Measurements from ENCODE around the gene RASD1. TPM values are rescaled to one million over a fixed set of nuclear protein-coding genes. Genes with fewer than 3 reads are reported as not detected.

The RASD1 gene
- total RNA-seq, 1 experiment from 2014 or later, result 1.2 TPM

DNA sequence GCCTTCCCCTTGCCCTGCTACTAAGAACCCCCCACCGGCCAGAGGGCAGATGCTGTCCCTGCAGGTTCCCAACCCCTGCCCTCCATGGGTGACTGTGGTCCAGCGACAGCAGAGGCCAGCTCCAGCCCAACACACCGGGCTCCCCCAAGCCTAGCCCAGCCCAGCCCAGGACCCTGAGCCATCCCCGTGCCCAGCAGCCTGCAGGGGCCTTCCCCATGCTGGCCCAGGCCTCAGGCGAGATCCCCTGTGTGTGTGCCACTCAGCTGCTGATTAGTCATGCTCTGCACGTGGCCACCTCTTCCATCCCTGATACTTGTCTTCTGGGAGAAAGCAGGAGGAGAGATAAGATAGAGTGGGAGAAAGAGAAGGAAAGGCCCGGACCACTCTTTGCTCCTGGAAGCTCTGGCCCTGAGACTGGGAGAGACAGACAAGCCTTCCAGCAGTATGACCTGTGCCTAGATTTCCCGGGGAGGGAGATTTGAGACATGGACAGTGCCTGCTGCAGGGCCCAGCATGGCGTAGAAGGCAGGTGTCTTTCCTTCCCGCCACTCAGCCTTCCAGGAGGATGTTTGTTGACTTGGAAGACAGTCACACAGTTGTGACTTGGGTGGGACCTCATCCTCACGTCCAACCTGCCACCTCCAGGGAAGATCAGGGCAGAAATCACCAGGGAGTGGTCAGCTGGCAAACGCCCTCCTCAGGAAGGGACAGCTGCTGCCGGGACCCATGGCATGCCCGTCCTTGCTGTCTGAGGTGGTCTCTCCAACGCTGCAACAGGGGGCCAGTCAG, 41.3 kb upstream of the RASD1 start:
- Histone ChIP-seq H3K4me1 (replicated peaks; ENCODE audit: insufficient read depth) (peaks cover 21% of the 10 kb centered on the region), H3K27ac (peak overlapping the region; percentile 71), H3K9me3 (ENCODE audit: insufficient read depth, low read depth) (no peaks in the 10 kb centered on the region), H3F3A (ENCODE audit: insufficient read depth, low read depth) (peaks cover 20% of the 10 kb centered on the region), H3K9me2 (ENCODE audit: insufficient read depth) (no peaks in the 10 kb centered on the region), H3K4me2 (peak overlapping the region; percentile 54), H3K27me3 (ENCODE audit: insufficient read depth, low read depth) (no peaks in the 10 kb centered on the region), H4K20me1 (ENCODE audit: insufficient read depth) (peaks cover 38% of the 10 kb centered on the region; the same call in 1 of the 2 replicates), H3K4me3 (no peak overlapping the region), H3K36me3 (ENCODE audit: low read depth) (no peaks in the 10 kb centered on the region), H2AFZ (no peak overlapping the region), H3K79me2 (ENCODE audit: low read depth) (no peaks in the 10 kb centered on the region)
- no peak for DNase-seq
- TF ChIP-seq EZH2 (IDR thresholded peaks at IDR 0.05; ENCODE audit: low read depth), result no peak
- TF ChIP-seq CTCF (conservative IDR thresholded peaks at IDR 0.05), result no peak
- no TSS peak for BruUV-seq (replicated peaks)
- intact Hi-C loops (cut with micrococcal nuclease; ENCODE audit: unreplicated experiment), result no loop called here
- POLR2A ChIA-PET (ENCODE audit: unreplicated experiment), result interaction anchor here (0.5 kb wide), 1 partner anchor 62 kb away, joined by 5 read pairs; no protein-coding TSS in a partner anchor
- CTCF ChIA-PET, result interaction anchor here (0.6 kb wide), 1 partner anchor 177 kb away, joined by 4 read pairs; no protein-coding TSS in a partner anchor

- CTCF ChIA-PET, result no interaction called here
- H3K27ac ChIP-seq, result no peak overlapping the region
- peaks cover 40% of the 10 kb centered on the region; the same call in 1 of the 2 replicates for H4K20me1 ChIP-seq (ENCODE audit: insufficient read depth)
- no peaks in the 10 kb centered on the region for H3K79me2 ChIP-seq (ENCODE audit: low read depth)
- H3F3A ChIP-seq (ENCODE audit: insufficient read depth, low read depth), result peaks cover 20% of the 10 kb centered on the region
- POLR2A ChIA-PET (ENCODE audit: unreplicated experiment), result interaction anchor here (0.5 kb wide), 1 partner anchor 61 kb away, joined by 5 read pairs; no protein-coding TSS in a partner anchor
- TF ChIP-seq CTCF (conservative IDR thresholded peaks at IDR 0.05) (no peak), EZH2 (IDR thresholded peaks at IDR 0.05; ENCODE audit: low read depth) (no peak)
- H3K4me1 ChIP-seq (replicated peaks; ENCODE audit: insufficient read depth), result peaks cover 21% of the 10 kb centered on the region
- no peaks in the 10 kb centered on the region for H3K9me2 ChIP-seq (ENCODE audit: insufficient read depth)
- H2AFZ ChIP-seq, result no peak overlapping the region
- H3K4me2 ChIP-seq, result no peak overlapping the region
- intact Hi-C loops (cut with micrococcal nuclease; ENCODE audit: unreplicated experiment), result no loop called here
- H3K4me3 ChIP-seq, result no peak overlapping the region
- no peaks in the 10 kb centered on the region for H3K27me3 ChIP-seq (ENCODE audit: insufficient read depth, low read depth)
- BruUV-seq (replicated peaks), result no TSS peak
- H3K36me3 ChIP-seq (ENCODE audit: low read depth), result no peaks in the 10 kb centered on the region
- DNase-seq, result no peak
- H3K9me3 ChIP-seq (ENCODE audit: insufficient read depth, low read depth), result no peaks in the 10 kb centered on the region
These were observed 40.5 kb upstream of the RASD1 start for GRCh38 chr17:17536702-17537101.

GRCh38 chr17:17535957-17536356, 39.8 kb upstream of the RASD1 start:
- no TSS peak for BruUV-seq (replicated peaks)

More at GRCh38 chr17:17535957-17536356, 39.8 kb upstream of the RASD1 start:
- Histone ChIP-seq H3K27me3 (ENCODE audit: insufficient read depth, low read depth) (no peaks in the 10 kb centered on the region), H3K4me1 (replicated peaks; ENCODE audit: insufficient read depth) (peaks cover 21% of the 10 kb centered on the region), H3F3A (ENCODE audit: insufficient read depth, low read depth) (peaks cover 20% of the 10 kb centered on the region), H3K9me3 (ENCODE audit: insufficient read depth, low read depth) (no peaks in the 10 kb centered on the region), H3K9me2 (ENCODE audit: insufficient read depth) (no peaks in the 10 kb centered on the region), H4K20me1 (ENCODE audit: insufficient read depth) (peaks cover 35% of the 10 kb centered on the region; the same call in 1 of the 2 replicates), H2AFZ (no peak overlapping the region), H3K4me3 (no peak overlapping the region), H3K4me2 (no peak overlapping the region), H3K27ac (no peak overlapping the region), H3K79me2 (ENCODE audit: low read depth) (no peaks in the 10 kb centered on the region), H3K36me3 (ENCODE audit: low read depth) (no peaks in the 10 kb centered on the region)
- CTCF ChIA-PET, result no interaction called here
- no peak for DNase-seq
- TF ChIP-seq CTCF (conservative IDR thresholded peaks at IDR 0.05) (no peak), EZH2 (IDR thresholded peaks at IDR 0.05; ENCODE audit: low read depth) (no peak)
- intact Hi-C loops (cut with micrococcal nuclease; ENCODE audit: unreplicated experiment), result no loop called here
- POLR2A ChIA-PET (ENCODE audit: unreplicated experiment), result interaction anchor here (0.6 kb wide), 1 partner anchor 35 kb away, joined by 3 read pairs; no protein-coding TSS in a partner anchor

Measured in PC-9 (cell line).